ENCODE results near the gene BCORL1.
A peak's percentile ranks its signal among the peaks of the same experiment; 100 is the strongest.

The BCORL1 gene

GRCh38 chrX:130060122-130061069 lies 78.0 kb downstream of the BCORL1 start:
- peak; percentile 54 for DNase-seq (ENCODE audit: low spot score)

- DNase-seq (ENCODE audit: low spot score): no peak
Observed at GRCh38 chrX:130066975-130067615, 84.7 kb downstream of the BCORL1 start.

GRCh38 chrX:130071611-130072344 lies 89.3 kb downstream of the BCORL1 start:
- no peak for DNase-seq (ENCODE audit: low spot score)

GRCh38 chrX:130072345-130072740 lies 89.9 kb downstream of the BCORL1 start:
- DNase-seq (ENCODE audit: low spot score): no peak

GRCh38 chrX:130075777-130076176 lies 93.3 kb downstream of the BCORL1 start:
- no peak for DNase-seq (ENCODE audit: low spot score)

GRCh38 chrX:130079824-130080406 lies 97.5 kb downstream of the BCORL1 start:
- peak; percentile 75 for DNase-seq (ENCODE audit: low spot score)

GRCh38 chrX:130080791-130081367 lies 98.4 kb downstream of the BCORL1 start:
- DNase-seq (ENCODE audit: low spot score): no peak

- DNase-seq (ENCODE audit: low spot score): no peak
Observed at GRCh38 chrX:130081421-130082045, 99.1 kb downstream of the BCORL1 start.

GRCh38 chrX:130082244-130083106 lies 100.0 kb downstream of the BCORL1 start:
- DNase-seq (ENCODE audit: low spot score): no peak

- DNase-seq (ENCODE audit: low spot score): no peak
Observed at GRCh38 chrX:130083107-130083490, 100.7 kb downstream of the BCORL1 start.

- DNase-seq (ENCODE audit: low spot score): no peak
Observed at GRCh38 chrX:130083656-130084382, 101.4 kb downstream of the BCORL1 start.

- no peak for DNase-seq (ENCODE audit: low spot score)
Observed at GRCh38 chrX:130084631-130085237, 102.3 kb downstream of the BCORL1 start.

GRCh38 chrX:130085551-130086446 lies 103.4 kb downstream of the BCORL1 start:
- DNase-seq (ENCODE audit: low spot score): no peak

- DNase-seq (ENCODE audit: low spot score): no peak
Observed at GRCh38 chrX:130086447-130087206, 104.2 kb downstream of the BCORL1 start.

GRCh38 chrX:130090364-130090763 lies 107.9 kb downstream of the BCORL1 start:
- no peak for DNase-seq (ENCODE audit: low spot score)

GRCh38 chrX:130091980-130092522 lies 109.6 kb downstream of the BCORL1 start:
- no peak for DNase-seq (ENCODE audit: low spot score)

GRCh38 chrX:130093271-130093670 lies 110.8 kb downstream of the BCORL1 start:
- no peak for DNase-seq (ENCODE audit: low spot score)
